NOMO-1 (cell line): ENCODE data around the gene TOP1.

ENCODE experiments used
- DNase-seq, 2 experiments: peaks; one replicate each; lab custom pipeline; 2025; ENCODE audit not compliant: unreplicated experiment in 2 of 2; lab: John Stamatoyannopoulos, UW

The TOP1 gene

GRCh38 chr20:41054070-41054846, 25.6 kb downstream of the TOP1 start:
- DNase-seq: no peak

GRCh38 chr20:41054847-41055230, 26.2 kb downstream of the TOP1 start:
- DNase-seq: no peak

- DNase-seq: no peak
Measured at GRCh38 chr20:41055679-41056078, 27.1 kb downstream of the TOP1 start.

- no peak for DNase-seq
Measured at GRCh38 chr20:41057999-41058673, 29.5 kb downstream of the TOP1 start.

- no peak for DNase-seq
Measured at GRCh38 chr20:41058674-41059635, 30.3 kb downstream of the TOP1 start.

GRCh38 chr20:41061155-41061554, 32.5 kb downstream of the TOP1 start:
- DNase-seq: no peak

GRCh38 chr20:41063442-41063841, 34.8 kb downstream of the TOP1 start:
- DNase-seq: no peak

- peak in 1 of 2 experiments; percentile 3 for DNase-seq
Measured at GRCh38 chr20:41064377-41064776, 35.8 kb downstream of the TOP1 start.

GRCh38 chr20:41065716-41066115, 37.1 kb downstream of the TOP1 start:
- no peak for DNase-seq

- no peak for DNase-seq
Measured at GRCh38 chr20:41068806-41069205, 40.2 kb downstream of the TOP1 start.

GRCh38 chr20:41072190-41072863, 43.7 kb downstream of the TOP1 start:
- no peak for DNase-seq

GRCh38 chr20:41072915-41073314, 44.3 kb downstream of the TOP1 start:
- DNase-seq: no peak

GRCh38 chr20:41074441-41074840, 45.8 kb downstream of the TOP1 start:
- DNase-seq: no peak

GRCh38 chr20:41076776-41077175, 48.2 kb downstream of the TOP1 start:
- no peak for DNase-seq

- peak; percentile 14 to 29 for DNase-seq
Measured at GRCh38 chr20:41078329-41078728, 49.7 kb downstream of the TOP1 start.

- no peak for DNase-seq
Measured at GRCh38 chr20:41079066-41079465, 50.4 kb downstream of the TOP1 start.

- no peak for DNase-seq
Measured at GRCh38 chr20:41080866-41081265, 52.2 kb downstream of the TOP1 start.

- DNase-seq: no peak
Measured at GRCh38 chr20:41081276-41081814, 52.7 kb downstream of the TOP1 start.

GRCh38 chr20:41082306-41082705, 53.7 kb downstream of the TOP1 start:
- DNase-seq: no peak

GRCh38 chr20:41085606-41086005, 57.0 kb downstream of the TOP1 start:
- no peak for DNase-seq
